Spinal cord (tissue), 10 donors: Measurements from ENCODE around the gene GRAP. TPM values are rescaled to one million over a fixed set of nuclear protein-coding genes. Genes with fewer than 3 reads are reported as not detected.

Source experiments
- DNase-seq, 6 donors: peaks; one replicate each; pipeline versions ENCODE4 v3.0.0 to v3.0.0-alpha.2; 2013 to 2015; ENCODE audit warnings: low spot score in 6 of 6, low read depth in 4 of 6
- H3K27ac ChIP-seq: one replicate; pipeline ENCODE4 v1.5.1; 2013; ENCODE audit warnings: low read depth, low read length, control low read depth
- H3K27me3 ChIP-seq: one replicate; pipeline ENCODE4 v1.6.1; 2013; ENCODE audit warnings: low read length; ENCODE audit not compliant: control insufficient read depth, insufficient read depth
- H3K36me3 ChIP-seq: one replicate; pipeline ENCODE4 v1.6.1; 2013; ENCODE audit warnings: low read length; ENCODE audit not compliant: control insufficient read depth, insufficient read depth
- H3K4me1 ChIP-seq: one replicate; pipeline ENCODE4 v1.6.1; 2013; ENCODE audit warnings: low read length; ENCODE audit not compliant: control insufficient read depth, insufficient read depth
- H3K4me3 ChIP-seq: one replicate; pipeline ENCODE4 v1.5.1; 2013; ENCODE audit warnings: low read depth, low read length, control low read depth
- H3K9me3 ChIP-seq: one replicate; pipeline ENCODE4 v1.6.1; 2013; ENCODE audit warnings: low read length; ENCODE audit not compliant: control insufficient read depth, insufficient read depth
- WGBS: methylation state at CpG from one replicate; pipeline ENCODE4 v1.1.5; 2013; ENCODE audit warnings: missing lambda C conversion rate; ENCODE audit not compliant: insufficient coverage; 5-methylcytosine and 5-hydroxymethylcytosine counted together
- polyA plus RNA-seq, 2 donors: library from polyadenylated mRNA; unstranded; fragments of 120-200 nt; gene quantifications; one replicate each; pipeline ENCODE4 v1.2.1, GENCODE V29; 2013; ENCODE audit not compliant: insufficient read length in 2 of 2
- total RNA-seq, 2 donors: library from RNA; depleted of rRNA in 1 of 2; stranded (reverse); fragments of 120-200 nt in 1 of 2; fragments of >200 nt in 1 of 2; gene quantifications; one replicate each; pipeline versions ENCODE4 v1.2.3 to v1.2.4, GENCODE V29; 2013 to 2014
- donor health status: healthy.

Gene GRAP
- total and polyA plus RNA-seq, 4 donors = 3.7 to 6.5 (median 5.3) TPM

GRCh38 chr17:18996458-18996857 is 50.3 kb downstream of the GRAP start:
- peaks cover 7% of the 10 kb centered on the region for H3K9me3 ChIP-seq
- no peaks in the 10 kb centered on the region for H3K4me1 ChIP-seq
- H3K27ac ChIP-seq = no peak overlapping the region
- 100% methylated on average over 1 of the region's 2 CpGs for WGBS
- H3K4me3 ChIP-seq = no peak overlapping the region
- DNase-seq = no peak
- peaks cover 6% of the 10 kb centered on the region for H3K36me3 ChIP-seq
- H3K27me3 ChIP-seq = no peaks in the 10 kb centered on the region

GRCh38 chr17:18995220-18995619 is 51.5 kb downstream of the GRAP start:
- Histone ChIP-seq H3K4me1 (no peaks in the 10 kb centered on the region), H3K4me3 (no peak overlapping the region), H3K27me3 (no peaks in the 10 kb centered on the region), H3K36me3 (peaks cover 2% of the 10 kb centered on the region), H3K27ac (no peak overlapping the region), H3K9me3 (peaks cover 7% of the 10 kb centered on the region)
- no CpG with 5 or more reads among the region's 3 CpGs for WGBS
- DNase-seq = no peak

GRCh38 chr17:18994631-18995030 is 52.1 kb downstream of the GRAP start:
- 86% methylated on average over 1 of the region's 1 CpG for WGBS
- no peak for DNase-seq
- Histone ChIP-seq H3K36me3 (no peaks in the 10 kb centered on the region), H3K9me3 (peaks cover 7% of the 10 kb centered on the region), H3K4me1 (no peaks in the 10 kb centered on the region), H3K27me3 (no peaks in the 10 kb centered on the region), H3K27ac (no peak overlapping the region), H3K4me3 (no peak overlapping the region)

- H3K27ac ChIP-seq = no peak overlapping the region
- H3K27me3 ChIP-seq = no peaks in the 10 kb centered on the region
- no peaks in the 10 kb centered on the region for H3K4me1 ChIP-seq
- H3K9me3 ChIP-seq = peaks cover 7% of the 10 kb centered on the region
- DNase-seq = no peak
- no peaks in the 10 kb centered on the region for H3K36me3 ChIP-seq
- WGBS = 73% methylated on average over 16 of the region's 16 CpGs
- H3K4me3 ChIP-seq = no peak overlapping the region
These were observed 52.7 kb downstream of the GRAP start for GRCh38 chr17:18993905-18994526.

DNA sequence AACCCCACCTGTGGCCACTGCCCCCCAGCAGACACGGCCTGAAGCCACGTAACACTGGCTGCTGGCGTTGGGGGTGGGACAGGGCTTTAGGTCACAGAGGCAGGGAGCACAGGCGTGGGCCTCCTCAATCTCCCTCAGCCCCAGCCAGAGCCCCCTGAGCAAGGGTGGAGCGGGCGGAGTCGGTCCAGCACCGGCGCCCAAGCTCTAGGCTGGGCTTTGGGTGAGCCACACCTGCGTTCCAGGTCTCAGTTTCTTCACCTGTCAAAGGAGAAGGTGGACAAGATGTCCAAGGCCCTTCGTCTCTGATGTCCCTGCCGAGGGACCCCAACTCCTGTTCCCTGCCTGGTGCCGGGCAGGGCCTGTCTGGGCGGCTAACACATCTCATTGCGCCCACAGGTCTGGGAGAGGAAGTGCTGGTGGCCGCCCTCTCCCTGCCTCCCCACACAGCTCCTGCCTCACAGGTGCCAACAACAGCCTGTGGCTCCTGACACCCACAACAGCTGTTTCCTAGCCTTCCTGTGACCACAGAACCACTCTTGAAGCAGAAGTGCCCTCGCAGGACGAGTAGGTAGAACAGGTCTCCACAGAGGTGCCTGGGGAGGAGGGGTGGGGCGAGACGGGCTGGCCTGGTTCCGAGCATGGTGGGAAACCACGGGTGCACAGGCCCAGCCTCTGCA is 54.2 kb downstream of the GRAP start:
- Histone ChIP-seq H3K27me3 (no peaks in the 10 kb centered on the region), H3K4me1 (no peaks in the 10 kb centered on the region), H3K4me3 (no peak overlapping the region), H3K27ac (no peak overlapping the region), H3K36me3 (peaks cover 3% of the 10 kb centered on the region), H3K9me3 (peaks cover 7% of the 10 kb centered on the region)
- WGBS = 89% methylated on average over 20 of the region's 22 CpGs
- no peak for DNase-seq

- Histone ChIP-seq H3K9me3 (peaks cover 7% of the 10 kb centered on the region), H3K27me3 (no peaks in the 10 kb centered on the region), H3K27ac (no peak overlapping the region), H3K4me3 (no peak overlapping the region), H3K36me3 (peaks cover 3% of the 10 kb centered on the region), H3K4me1 (no peaks in the 10 kb centered on the region)
- 89% methylated on average over 14 of the region's 20 CpGs for WGBS
- no peak for DNase-seq
These were observed 55.0 kb downstream of the GRAP start for GRCh38 chr17:18991531-18992315.

- Histone ChIP-seq H3K27ac (no peak overlapping the region), H3K9me3 (peaks cover 6% of the 10 kb centered on the region), H3K36me3 (peaks cover 6% of the 10 kb centered on the region), H3K4me1 (peaks cover 3% of the 10 kb centered on the region), H3K4me3 (no peak overlapping the region), H3K27me3 (no peaks in the 10 kb centered on the region)
- DNase-seq = peak in 1 of 6 donors; percentile 17
- WGBS = 74% methylated on average over 5 of the region's 6 CpGs
These were observed 56.4 kb downstream of the GRAP start for GRCh38 chr17:18990331-18990730.

- 95% methylated on average over 9 of the region's 9 CpGs for WGBS
These were observed 58.1 kb downstream of the GRAP start for GRCh38 chr17:18988546-18989173.

DNA sequence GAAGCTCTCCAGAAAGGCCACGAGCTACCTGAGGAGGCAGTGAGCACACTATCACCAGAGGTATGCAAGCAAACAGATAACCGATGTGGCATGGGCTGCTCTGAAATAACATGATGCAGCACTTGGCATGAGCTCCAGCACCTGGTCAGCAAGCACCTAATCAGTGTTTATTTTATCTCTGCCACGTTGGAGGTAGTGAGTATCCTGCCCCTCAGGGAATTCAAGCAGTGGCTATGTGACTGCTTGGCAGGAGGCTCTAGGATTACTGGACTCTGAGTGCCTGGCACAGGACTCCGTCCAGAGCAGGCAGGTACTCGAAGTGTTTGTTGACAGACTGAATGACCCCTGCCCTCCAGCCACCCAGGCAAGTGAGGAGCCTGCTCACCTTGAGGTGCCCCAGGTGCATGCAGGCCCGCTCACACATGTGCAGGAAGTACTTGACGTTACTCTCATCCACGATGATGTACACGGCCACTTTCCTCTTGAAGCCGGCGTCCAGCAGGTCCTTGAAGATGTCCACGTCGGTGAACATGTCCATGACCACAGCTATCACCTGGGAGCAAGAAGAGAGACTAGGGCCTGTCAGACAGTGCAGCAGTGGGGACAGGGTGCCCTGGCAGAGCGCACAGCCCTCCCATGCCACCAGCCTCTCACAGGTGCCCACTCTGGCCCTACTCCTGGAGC is 58.8 kb downstream of the GRAP start:
- Histone ChIP-seq H3K27me3 (no peaks in the 10 kb centered on the region), H3K36me3 (peaks cover 7% of the 10 kb centered on the region), H3K4me3 (no peak overlapping the region), H3K27ac (no peak overlapping the region), H3K9me3 (no peaks in the 10 kb centered on the region), H3K4me1 (peaks cover 3% of the 10 kb centered on the region)
- WGBS = 90% methylated on average over 14 of the region's 14 CpGs
- DNase-seq = no peak

More at GRCh38 chr17:18988546-18989173, 58.1 kb downstream of the GRAP start:
- no peak for DNase-seq
- no peak overlapping the region for H3K4me3 ChIP-seq
- peaks cover 7% of the 10 kb centered on the region for H3K36me3 ChIP-seq
- no peaks in the 10 kb centered on the region for H3K9me3 ChIP-seq
- H3K27me3 ChIP-seq = no peaks in the 10 kb centered on the region
- H3K4me1 ChIP-seq = peaks cover 3% of the 10 kb centered on the region
- H3K27ac ChIP-seq = no peak overlapping the region
